ENCODE measurements around the gene POP4.

DNA sequence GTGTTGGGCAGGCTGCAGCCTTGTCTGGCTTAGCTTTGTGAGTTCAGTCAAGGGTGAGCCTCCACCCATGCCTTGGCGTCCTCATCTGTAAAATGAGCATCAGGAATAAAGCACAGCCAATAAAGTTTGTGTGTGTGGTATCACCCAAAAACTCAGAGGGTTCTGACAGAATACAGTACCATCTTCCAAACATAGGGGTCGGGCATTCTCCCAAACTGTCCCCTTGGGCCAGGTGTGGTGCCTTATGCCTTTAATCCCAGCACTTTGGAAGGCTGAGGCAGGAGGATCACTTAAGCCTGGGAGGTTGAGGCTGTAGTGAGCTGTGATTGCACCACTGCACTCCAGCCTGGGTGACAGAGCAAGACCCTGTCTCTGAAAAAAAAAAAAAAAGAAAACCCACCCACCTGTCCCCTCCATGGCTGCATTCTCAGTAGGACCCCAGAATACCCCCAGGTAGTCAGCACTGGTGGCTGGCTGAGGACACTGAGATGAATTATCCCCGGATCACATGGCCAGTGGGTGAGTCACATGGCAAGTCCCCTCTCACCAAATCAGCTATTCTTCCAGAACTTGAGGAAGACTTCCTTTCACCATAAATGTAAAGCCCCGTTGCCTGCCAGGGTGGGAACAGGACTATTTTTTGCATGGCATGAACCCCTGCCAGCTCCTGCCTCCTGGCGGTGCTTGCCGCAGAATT lies 18.6 kb downstream of the POP4 start:
- TF ChIP-seq, protein P1, sequence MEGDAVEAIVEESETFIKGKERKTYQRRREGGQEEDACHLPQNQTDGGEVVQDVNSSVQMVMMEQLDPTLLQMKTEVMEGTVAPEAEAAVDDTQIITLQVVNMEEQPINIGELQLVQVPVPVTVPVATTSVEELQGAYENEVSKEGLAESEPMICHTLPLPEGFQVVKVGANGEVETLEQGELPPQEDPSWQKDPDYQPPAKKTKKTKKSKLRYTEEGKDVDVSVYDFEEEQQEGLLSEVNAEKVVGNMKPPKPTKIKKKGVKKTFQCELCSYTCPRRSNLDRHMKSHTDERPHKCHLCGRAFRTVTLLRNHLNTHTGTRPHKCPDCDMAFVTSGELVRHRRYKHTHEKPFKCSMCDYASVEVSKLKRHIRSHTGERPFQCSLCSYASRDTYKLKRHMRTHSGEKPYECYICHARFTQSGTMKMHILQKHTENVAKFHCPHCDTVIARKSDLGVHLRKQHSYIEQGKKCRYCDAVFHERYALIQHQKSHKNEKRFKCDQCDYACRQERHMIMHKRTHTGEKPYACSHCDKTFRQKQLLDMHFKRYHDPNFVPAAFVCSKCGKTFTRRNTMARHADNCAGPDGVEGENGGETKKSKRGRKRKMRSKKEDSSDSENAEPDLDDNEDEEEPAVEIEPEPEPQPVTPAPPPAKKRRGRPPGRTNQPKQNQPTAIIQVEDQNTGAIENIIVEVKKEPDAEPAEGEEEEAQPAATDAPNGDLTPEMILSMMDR (IDR thresholded peaks at IDR 0.05), result no peak
- TF ChIP-seq POLR2A (IDR thresholded peaks at IDR 0.05), result no peak

Data from esophagus squamous epithelium (tissue), 4 donors.